HepG2 (cell line): Measurements from ENCODE around the gene SLC6A4. TPM values are rescaled to one million over a fixed set of nuclear protein-coding genes. Genes with fewer than 3 reads are reported as not detected.

Source experiments
- ATAC-seq: fragments of 200-7000 bp; cut with Tn5 transposase; 3 replicates; pipeline ENCODE4 v1.9.1; 2020; ENCODE audit warnings: mild to moderate bottlenecking, moderate library complexity
- BruUV-seq: library from RNA; stranded (reverse); fragments of 400-500 nt; replicated peaks from 2 replicates; lab custom pipeline; 2021; lab: Mats Ljungman, UMichigan
- CTCF ChIA-PET: fragments of 300-600 bp; formaldehyde crosslinking; extraction: SDS; loops from one replicate; lab custom pipeline; 2021; ENCODE audit warnings: low total read pairs, inconsistent platforms, low intra/inter-chr PET ratio; lab: Yijun Ruan, JAX
- POLR2A ChIA-PET: fragments of 350-600 bp; sonication (Branson Sonifier 250); formaldehyde crosslinking; loops from one replicate; lab custom pipeline; 2020; ENCODE audit warnings: antibody characterized with exemption, inconsistent platforms; lab: Yijun Ruan, JAX
- DNase-seq: peaks from one replicate; pipeline ENCODE4 v3.0.0-alpha.2; 2015; ENCODE audit warnings: low spot score
- FAIRE-seq: peaks from 3 replicates; lab custom pipeline; 2011; peaks lifted over from hg19 to GRCh38; lab: Jason Lieb, UNC
- H2AFZ ChIP-seq: one replicate; pipeline ENCODE4 v1.6.1; 2011; ENCODE audit warnings: low read length, inconsistent platforms
- H3K27ac ChIP-seq: fragments of 300-600 bp; 3 replicates; pipeline ENCODE4 v1.8.0; 2011; ENCODE audit warnings: mixed run types, mild to moderate bottlenecking, mixed read lengths, low read length, inconsistent platforms; ENCODE audit not compliant: insufficient read depth; ENCODE audit errors: extremely low read length
- H3K27me3 ChIP-seq, 2 experiments: fragments of 200-600 bp in 1 of 2; 2 replicates in 1 of 2; 3 replicates in 1 of 2; pipeline versions ENCODE4 v1.6.0 to v1.8.0; 2011; ENCODE audit warnings: low read length in 2 of 2, mild to moderate bottlenecking in 2 of 2, moderate library complexity in 2 of 2, inconsistent platforms in 1 of 2; ENCODE audit not compliant: insufficient read depth in 2 of 2, control insufficient read depth in 1 of 2
- H3K36me3 ChIP-seq, 2 experiments: fragments of 200-600 bp in 1 of 2; replicated peaks in 1 of 2; 2 replicates in 1 of 2; 3 replicates in 1 of 2; pipeline versions ENCODE4 v1.5.1 to v1.8.0; 2011; ENCODE audit warnings: low read length in 2 of 2, inconsistent platforms in 1 of 2; ENCODE audit not compliant: insufficient read depth in 2 of 2, control insufficient read depth in 1 of 2
- H3K4me1 ChIP-seq: 2 replicates; pipeline ENCODE4 v1.5.1; 2012; ENCODE audit warnings: low read length, inconsistent platforms; ENCODE audit not compliant: insufficient read depth
- H3K4me2 ChIP-seq: 2 replicates; pipeline ENCODE4 v1.6.0; 2011; ENCODE audit warnings: low read depth, low read length, inconsistent platforms
- H3K4me3 ChIP-seq, 3 experiments: fragments of 200-600 bp in 1 of 3; sonication (generic), shearing (Covaris generic) in 1 of 3; replicated peaks in 1 of 3; 2 replicates each; pipeline ENCODE4 v1.5.1; 2011 to 2016; ENCODE audit warnings: low read length in 3 of 3, inconsistent platforms in 2 of 3, low read depth in 2 of 3, mild to moderate bottlenecking in 2 of 3, control low read depth in 1 of 3, mixed read lengths in 1 of 3; ENCODE audit not compliant: insufficient read depth in 1 of 3
- H3K79me2 ChIP-seq: one replicate; pipeline ENCODE4 v1.6.1; 2011; ENCODE audit warnings: low read length, inconsistent platforms; ENCODE audit not compliant: insufficient read depth
- H3K9ac ChIP-seq: 2 replicates; pipeline ENCODE4 v1.6.0; 2011; ENCODE audit warnings: mild to moderate bottlenecking, low read depth, low read length, inconsistent platforms; ENCODE audit not compliant: insufficient read depth
- H3K9me3 ChIP-seq: 2 replicates; pipeline ENCODE4 v1.5.1; 2012; ENCODE audit warnings: mild to moderate bottlenecking, low read length
- H4K20me1 ChIP-seq: 2 replicates; pipeline ENCODE4 v1.6.0; 2011; ENCODE audit warnings: inconsistent platforms, mild to moderate bottlenecking, low read length, moderate library complexity; ENCODE audit not compliant: insufficient read depth
- CEBPG ChIP-seq: IDR thresholded peaks from 2 replicates; pipeline ENCODE4 v1.6.1; 2016
- HOXA5 ChIP-seq: sonication (generic); formaldehyde crosslinking; IDR thresholded peaks from 2 replicates; pipeline ENCODE4 v1.4.0; 2020; ENCODE audit warnings: missing genetic modification reagents
- PRPF4 ChIP-seq: fragments of 200-400 bp; formaldehyde crosslinking; IDR thresholded peaks from 2 replicates; pipeline ENCODE4 v1.6.1; 2016; ENCODE audit warnings: low read length, low read depth; ENCODE audit not compliant: poor library complexity, severe bottlenecking
- ZNF121 ChIP-seq: sonication (generic); formaldehyde crosslinking; IDR thresholded peaks from 2 replicates; pipeline ENCODE4 v1.5.0; 2020; ENCODE audit warnings: mild to moderate bottlenecking, missing genetic modification reagents
- ZNF160 ChIP-seq: sonication (generic); formaldehyde crosslinking; IDR thresholded peaks from 2 replicates; pipeline ENCODE4 v1.8.0; 2022; ENCODE audit warnings: mild to moderate bottlenecking, inconsistent platforms, missing genetic modification reagents
- ZNF616 ChIP-seq: sonication (generic); formaldehyde crosslinking; IDR thresholded peaks from 2 replicates; pipeline ENCODE4 v1.5.0; 2020; ENCODE audit warnings: low read depth, mild to moderate bottlenecking, missing genetic modification reagents
- WGBS: methylation state at CpG from one replicate; pipeline ENCODE4 v1.1.6; 2017; ENCODE audit warnings: low lambda C conversion rate; 5-methylcytosine and 5-hydroxymethylcytosine counted together
- in situ Hi-C: cut with HindIII; loops from 2 replicates; pipeline ENCODE4 v1.10.0; 2017; ENCODE audit warnings: low pct_unique_long_range_greater_than_20kb; ENCODE audit not compliant: extremely low pct_ligation_motif_present
- intact Hi-C: fragments of 100-400 bp; cut with micrococcal nuclease; formaldehyde crosslinking; loops from one replicate; pipeline ENCODE4 v1.10.0; 2022; ENCODE audit not compliant: unreplicated experiment
- polyA plus RNA-seq, 8 experiments: library from polyadenylated mRNA; depleted of rRNA in 3 of 8; stranded (reverse) in 7 of 8; unstranded in 1 of 8; fragments of >200 nt; fragmentation: Illumina TruSeq in 4 of 8; extraction: Trizol in 4 of 8; gene quantifications; 2 replicates each; pipeline versions ENCODE4 v1.2.1 to v1.2.3, GENCODE V29; 2011 to 2016; ENCODE audit warnings: low read depth in 4 of 8, missing spikeins in 1 of 8, mixed read lengths in 1 of 8; ENCODE audit not compliant: insufficient read depth in 1 of 8
- total RNA-seq, 5 experiments: library from RNA; depleted of rRNA; stranded (reverse); fragments of >200 nt; fragmentation: Illumina TruSeq; extraction: Trizol; gene quantifications; 2 replicates each; pipeline ENCODE4 v1.2.3, GENCODE V29; 2016; ENCODE audit warnings: low read depth in 1 of 5
- TF ChIP-seq, protein P1 (sequence below): IDR thresholded peaks from 2 replicates; pipeline ENCODE4 v1.6.1; 2016; ENCODE audit warnings: missing compliant biosample characterization, missing genetic modification reagents, borderline replicate concordance
- TF ChIP-seq, protein P2 (sequence below): sonication (generic); formaldehyde crosslinking; IDR thresholded peaks from 2 replicates; pipeline ENCODE4 v1.8.1; 2022; ENCODE audit warnings: low read depth, mild to moderate bottlenecking, missing genetic modification reagents
- TF ChIP-seq, protein P3 (sequence below): sonication (generic); formaldehyde crosslinking; IDR thresholded peaks from 2 replicates; pipeline ENCODE4 v1.5.0; 2020; ENCODE audit warnings: mild to moderate bottlenecking, missing genetic modification reagents, moderate library complexity
- TF ChIP-seq, protein P4 (sequence below): sonication (generic); formaldehyde crosslinking; IDR thresholded peaks from 2 replicates; pipeline ENCODE4 v1.8.0; 2022; ENCODE audit warnings: low read depth, missing genetic modification reagents

Gene SLC6A4
- total and polyA plus RNA-seq, 2 of the 13 experiments (the other 11 are each of a cell fraction or from before 2014, with no cell fraction given): 7.6 to 20.3 TPM

DNA sequence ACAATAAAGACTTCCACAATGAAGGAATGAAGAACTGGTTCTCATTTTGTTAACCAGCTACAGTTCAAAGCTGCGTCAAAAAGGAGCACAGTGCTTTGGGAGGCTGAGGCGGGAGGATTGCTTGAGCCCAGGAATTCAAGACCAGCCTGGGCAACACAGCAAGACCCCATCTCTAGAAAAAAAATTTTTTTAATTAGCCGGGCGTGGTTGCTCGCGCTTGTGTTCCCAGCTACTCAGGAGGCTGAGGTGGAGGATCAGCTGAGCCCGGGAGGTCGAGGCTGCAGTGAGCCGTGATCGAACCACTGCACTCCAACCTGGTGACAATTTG is 764 bp upstream of the SLC6A4 start:
- no peak for DNase-seq
- Histone ChIP-seq H3K4me1 (peaks cover 53% of the 10 kb centered on the region), H4K20me1 (no peaks in the 10 kb centered on the region), H3K9me3 (no peaks in the 10 kb centered on the region), H3K36me3 (no peaks in the 10 kb centered on the region), H3K27me3 (no peaks in the 10 kb centered on the region), H3K27ac (no peak overlapping the region), H3K9ac (no peak overlapping the region), H3K4me3 (no peak overlapping the region), H3K79me2 (no peaks in the 10 kb centered on the region), H2AFZ (no peak overlapping the region), H3K4me2 (no peak overlapping the region)
- ATAC-seq: no peak
- CTCF ChIA-PET: interaction anchor here (1.2 to 2.6 kb wide), 2 partner anchors 111 to 131 kb away, joined by 4 to 10 read pairs; no protein-coding TSS in a partner anchor
- 89% methylated on average over 10 of the region's 10 CpGs for WGBS
- intact Hi-C loops (loop anchor here (5.0 kb wide), 1 partner anchor 109 kb away; no protein-coding TSS in a partner anchor), in situ Hi-C loops (loop anchor here (10.0 kb wide), 1 partner anchor 111 kb away; no protein-coding TSS in a partner anchor)
- no TSS peak for BruUV-seq
- POLR2A ChIA-PET: interaction anchor here (1.0 to 1.8 kb wide), 4 partner anchors 10 to 131 kb away, joined by 5 to 7 read pairs (median 6); no protein-coding TSS in a partner anchor
- TF ChIP-seq ZNF160 (CRISPR knock-in tag) (no peak), ZNF121 (CRISPR knock-in tag) (peak; percentile 80)
- FAIRE-seq: no peak

DNA sequence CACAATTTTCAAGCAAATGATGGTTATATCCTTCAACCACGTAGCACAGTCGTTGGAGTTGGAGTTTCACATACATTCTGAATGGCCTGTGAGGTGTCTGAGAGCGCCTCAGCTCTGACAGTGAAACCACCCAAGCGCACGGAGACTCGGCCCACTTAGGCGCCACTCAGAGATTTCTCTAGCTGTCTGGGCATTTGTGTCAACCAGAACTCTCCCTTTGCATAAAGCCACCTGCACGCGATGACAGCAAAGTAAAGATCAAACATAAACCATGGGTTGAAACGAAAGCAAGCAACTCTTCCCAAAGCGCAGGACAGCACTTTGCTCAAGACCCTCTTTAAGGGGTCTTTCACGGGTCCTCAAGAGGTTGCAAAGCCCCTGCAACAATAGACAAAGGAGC is 533 bp downstream of the SLC6A4 start:
- H3K4me1 ChIP-seq: peaks cover 62% of the 10 kb centered on the region
- H4K20me1 ChIP-seq: no peaks in the 10 kb centered on the region
- in situ Hi-C loops (loop anchor here (10.0 kb wide), 1 partner anchor 110 kb away; no protein-coding TSS in a partner anchor), intact Hi-C loops (loop anchor here (5.0 kb wide), 1 partner anchor 108 kb away; no protein-coding TSS in a partner anchor)
- no TSS peak for BruUV-seq
- WGBS: 44% methylated on average over 7 of the region's 12 CpGs
- no peaks in the 10 kb centered on the region for H3K9me3 ChIP-seq
- no peak for FAIRE-seq
- no peak overlapping the region for H3K27ac ChIP-seq
- no peak overlapping the region; a peak in 1 of 6 replicates for H3K4me3 ChIP-seq
- H3K27me3 ChIP-seq: no peaks in the 10 kb centered on the region
- peak overlapping the region; percentile 44 for H2AFZ ChIP-seq
- no peak for DNase-seq
- H3K4me2 ChIP-seq: peak overlapping the region; percentile 55
- CTCF ChIA-PET: no interaction called here
- no peak overlapping the region for H3K9ac ChIP-seq
- ATAC-seq: no peak
- H3K36me3 ChIP-seq: no peaks in the 10 kb centered on the region
- POLR2A ChIA-PET: interaction anchor here (1.5 kb wide), 1 partner anchor 9 kb away, joined by 7 read pairs; no protein-coding TSS in a partner anchor
- H3K79me2 ChIP-seq: no peaks in the 10 kb centered on the region
- TF ChIP-seq ZNF616 (CRISPR knock-in tag) (no peak), PRPF4 (no peak), CEBPG (no peak), HOXA5 (no peak)
- TF ChIP-seq, protein P1, sequence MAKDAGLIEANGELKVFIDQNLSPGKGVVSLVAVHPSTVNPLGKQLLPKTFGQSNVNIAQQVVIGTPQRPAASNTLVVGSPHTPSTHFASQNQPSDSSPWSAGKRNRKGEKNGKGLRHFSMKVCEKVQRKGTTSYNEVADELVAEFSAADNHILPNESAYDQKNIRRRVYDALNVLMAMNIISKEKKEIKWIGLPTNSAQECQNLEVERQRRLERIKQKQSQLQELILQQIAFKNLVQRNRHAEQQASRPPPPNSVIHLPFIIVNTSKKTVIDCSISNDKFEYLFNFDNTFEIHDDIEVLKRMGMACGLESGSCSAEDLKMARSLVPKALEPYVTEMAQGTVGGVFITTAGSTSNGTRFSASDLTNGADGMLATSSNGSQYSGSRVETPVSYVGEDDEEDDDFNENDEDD (CRISPR knock-in tag): no peak
- TF ChIP-seq, protein P2, sequence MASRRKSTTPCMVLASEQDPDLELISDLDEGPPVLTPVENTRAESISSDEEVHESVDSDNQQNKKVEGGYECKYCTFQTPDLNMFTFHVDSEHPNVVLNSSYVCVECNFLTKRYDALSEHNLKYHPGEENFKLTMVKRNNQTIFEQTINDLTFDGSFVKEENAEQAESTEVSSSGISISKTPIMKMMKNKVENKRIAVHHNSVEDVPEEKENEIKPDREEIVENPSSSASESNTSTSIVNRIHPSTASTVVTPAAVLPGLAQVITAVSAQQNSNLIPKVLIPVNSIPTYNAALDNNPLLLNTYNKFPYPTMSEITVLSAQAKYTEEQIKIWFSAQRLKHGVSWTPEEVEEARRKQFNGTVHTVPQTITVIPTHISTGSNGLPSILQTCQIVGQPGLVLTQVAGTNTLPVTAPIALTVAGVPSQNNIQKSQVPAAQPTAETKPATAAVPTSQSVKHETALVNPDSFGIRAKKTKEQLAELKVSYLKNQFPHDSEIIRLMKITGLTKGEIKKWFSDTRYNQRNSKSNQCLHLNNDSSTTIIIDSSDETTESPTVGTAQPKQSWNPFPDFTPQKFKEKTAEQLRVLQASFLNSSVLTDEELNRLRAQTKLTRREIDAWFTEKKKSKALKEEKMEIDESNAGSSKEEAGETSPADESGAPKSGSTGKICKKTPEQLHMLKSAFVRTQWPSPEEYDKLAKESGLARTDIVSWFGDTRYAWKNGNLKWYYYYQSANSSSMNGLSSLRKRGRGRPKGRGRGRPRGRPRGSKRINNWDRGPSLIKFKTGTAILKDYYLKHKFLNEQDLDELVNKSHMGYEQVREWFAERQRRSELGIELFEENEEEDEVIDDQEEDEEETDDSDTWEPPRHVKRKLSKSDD (CRISPR knock-in tag): no peak
- TF ChIP-seq, protein P3, sequence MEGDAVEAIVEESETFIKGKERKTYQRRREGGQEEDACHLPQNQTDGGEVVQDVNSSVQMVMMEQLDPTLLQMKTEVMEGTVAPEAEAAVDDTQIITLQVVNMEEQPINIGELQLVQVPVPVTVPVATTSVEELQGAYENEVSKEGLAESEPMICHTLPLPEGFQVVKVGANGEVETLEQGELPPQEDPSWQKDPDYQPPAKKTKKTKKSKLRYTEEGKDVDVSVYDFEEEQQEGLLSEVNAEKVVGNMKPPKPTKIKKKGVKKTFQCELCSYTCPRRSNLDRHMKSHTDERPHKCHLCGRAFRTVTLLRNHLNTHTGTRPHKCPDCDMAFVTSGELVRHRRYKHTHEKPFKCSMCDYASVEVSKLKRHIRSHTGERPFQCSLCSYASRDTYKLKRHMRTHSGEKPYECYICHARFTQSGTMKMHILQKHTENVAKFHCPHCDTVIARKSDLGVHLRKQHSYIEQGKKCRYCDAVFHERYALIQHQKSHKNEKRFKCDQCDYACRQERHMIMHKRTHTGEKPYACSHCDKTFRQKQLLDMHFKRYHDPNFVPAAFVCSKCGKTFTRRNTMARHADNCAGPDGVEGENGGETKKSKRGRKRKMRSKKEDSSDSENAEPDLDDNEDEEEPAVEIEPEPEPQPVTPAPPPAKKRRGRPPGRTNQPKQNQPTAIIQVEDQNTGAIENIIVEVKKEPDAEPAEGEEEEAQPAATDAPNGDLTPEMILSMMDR: no peak
- TF ChIP-seq, protein P4, sequence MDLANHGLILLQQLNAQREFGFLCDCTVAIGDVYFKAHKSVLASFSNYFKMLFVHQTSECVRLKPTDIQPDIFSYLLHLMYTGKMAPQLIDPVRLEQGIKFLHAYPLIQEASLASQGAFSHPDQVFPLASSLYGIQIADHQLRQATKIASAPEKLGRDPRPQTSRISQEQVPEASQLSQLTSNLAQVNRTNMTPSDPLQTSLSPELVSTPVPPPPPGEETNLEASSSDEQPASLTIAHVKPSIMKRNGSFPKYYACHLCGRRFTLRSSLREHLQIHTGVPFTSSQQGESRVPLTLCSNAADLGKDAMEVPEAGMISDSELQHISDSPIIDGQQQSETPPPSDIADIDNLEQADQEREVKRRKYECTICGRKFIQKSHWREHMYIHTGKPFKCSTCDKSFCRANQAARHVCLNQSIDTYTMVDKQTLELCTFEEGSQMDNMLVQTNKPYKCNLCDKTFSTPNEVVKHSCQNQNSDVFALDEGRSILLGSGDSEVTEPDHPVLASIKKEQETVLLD (CRISPR knock-in tag): no peak
